ENCODE measurements around the gene MTRFR.

Gene MTRFR

GRCh38 chr12:123250471-123251383 is 17.5 kb downstream of the MTRFR start:
- DNase-seq, result peak; percentile 36 to 72

DNA sequence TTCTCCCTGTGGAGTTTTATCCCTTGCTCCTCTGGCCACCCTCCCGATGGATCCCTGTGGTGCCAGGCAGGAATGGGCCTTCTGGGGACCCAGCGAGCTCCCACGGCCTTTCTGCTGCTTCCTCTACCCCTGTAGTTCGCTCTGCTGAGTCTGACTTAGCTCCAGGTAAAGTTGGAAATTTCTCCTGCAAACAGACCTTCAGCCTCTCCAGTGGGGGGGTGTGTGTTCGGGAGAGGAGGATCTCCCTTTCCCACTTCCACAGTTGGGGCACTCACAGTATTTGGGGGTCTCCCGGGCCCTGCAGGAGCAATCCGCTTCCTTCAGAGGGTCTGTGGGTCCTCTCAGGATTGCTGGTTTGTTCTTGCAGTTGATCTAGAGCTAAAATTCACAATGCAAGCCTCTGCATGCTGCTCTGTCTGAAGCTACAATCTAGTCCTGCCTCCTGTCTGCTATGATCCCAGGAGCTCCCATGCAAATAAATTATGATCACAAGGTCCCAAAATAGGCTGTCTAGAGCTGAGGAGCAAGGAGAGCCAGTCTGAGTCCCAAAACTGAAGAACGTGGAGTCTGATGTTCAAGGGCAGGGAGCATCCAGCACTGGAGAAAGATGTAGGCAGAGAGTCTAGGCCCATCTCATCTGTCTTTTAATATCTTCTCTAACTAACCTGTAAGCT is 18.3 kb downstream of the MTRFR start:
- DNase-seq, result no peak

GRCh38 chr12:123252365-123252764 is 19.1 kb downstream of the MTRFR start:
- DNase-seq, result peak; percentile 86 to 91

DNA sequence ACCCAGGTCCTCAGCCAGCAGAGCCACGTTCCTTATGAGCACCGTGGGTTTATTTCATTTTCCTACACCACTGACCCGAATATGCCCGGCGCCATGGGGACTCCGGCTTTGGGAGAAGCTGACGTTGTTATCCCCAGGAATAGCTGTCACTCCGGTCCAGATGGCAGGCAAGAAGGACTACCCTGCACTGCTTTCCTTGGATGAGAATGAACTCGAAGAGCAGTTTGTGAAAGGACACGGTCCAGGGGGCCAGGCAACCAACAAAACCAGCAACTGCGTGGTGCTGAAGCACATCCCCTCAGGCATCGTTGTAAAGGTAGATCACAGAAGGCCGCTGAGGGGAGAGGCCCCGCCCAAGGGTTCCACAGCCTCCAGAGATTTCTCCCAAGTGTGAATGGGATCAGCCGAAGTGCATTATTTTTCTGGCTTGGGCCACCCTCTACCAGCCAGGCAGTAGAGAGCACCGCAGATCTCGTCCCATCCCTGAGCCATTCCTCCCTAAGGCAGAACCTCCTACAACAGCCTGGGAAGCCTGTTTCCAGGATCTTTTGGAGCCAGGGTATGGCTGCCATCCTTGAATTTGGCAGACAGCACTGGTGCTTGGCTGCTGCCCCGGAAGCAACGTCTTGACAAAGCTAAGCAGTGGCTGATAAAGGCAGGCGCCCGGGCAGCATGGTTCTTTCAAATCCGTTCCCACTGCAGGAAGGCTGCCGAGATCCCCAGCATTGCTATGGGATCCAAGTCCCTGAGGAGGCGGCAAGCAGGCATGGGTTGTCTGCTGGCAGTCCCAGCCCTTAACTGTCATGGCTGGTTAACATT is 20.6 kb downstream of the MTRFR start:
- DNase-seq, result peak; percentile 85 to 93

DNA sequence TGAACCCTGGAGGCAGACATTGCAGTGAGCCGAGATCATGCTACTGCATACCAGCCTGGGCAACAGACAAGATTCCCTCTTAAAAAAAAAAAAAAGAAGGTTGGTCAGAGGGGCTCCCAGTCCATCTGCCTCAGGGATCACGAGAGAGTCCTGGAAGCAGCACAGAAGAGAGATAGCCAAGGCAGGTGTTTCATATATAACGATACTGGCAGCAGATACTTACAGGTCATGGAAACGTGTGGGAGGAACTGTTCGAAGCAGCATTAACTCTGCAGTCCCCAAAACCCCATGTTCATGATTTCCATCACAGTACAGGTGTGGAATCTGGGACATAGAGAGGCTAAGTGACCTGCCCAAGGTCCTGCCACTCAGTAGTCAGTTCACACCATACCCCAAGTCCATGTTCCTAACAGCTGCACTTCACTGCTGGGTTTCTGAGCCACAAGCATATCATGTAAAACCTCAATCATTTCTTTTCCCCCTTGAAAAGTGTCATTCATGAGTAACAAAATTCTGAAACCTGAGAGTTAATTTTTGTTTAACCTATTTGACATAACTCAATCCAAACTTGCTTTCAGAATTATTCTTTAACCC is 21.7 kb downstream of the MTRFR start:
- DNase-seq, result no peak

DNA sequence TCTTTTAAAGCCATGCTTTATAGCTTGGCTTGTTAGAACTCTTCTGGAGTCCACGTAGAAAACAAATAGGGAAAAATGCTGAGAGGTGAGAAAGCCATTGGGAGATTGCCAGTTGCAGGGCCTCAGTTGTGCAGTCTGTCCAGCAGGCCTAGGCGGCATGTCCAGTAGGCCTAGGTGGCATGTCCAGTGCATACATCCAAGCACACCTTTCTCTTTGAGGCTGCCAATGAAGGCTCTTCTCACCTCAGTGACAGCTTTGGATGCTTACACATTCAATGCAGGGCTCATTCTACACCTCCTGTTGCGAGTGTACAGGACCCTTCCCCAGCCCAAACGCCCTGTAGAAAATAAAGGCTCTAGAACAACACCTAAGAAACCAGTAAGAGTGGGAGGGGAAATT is 25.4 kb downstream of the MTRFR start:
- DNase-seq, result no peak

GRCh38 chr12:123260081-123260480 is 26.8 kb downstream of the MTRFR start:
- DNase-seq, result no peak

- no peak for DNase-seq
These were observed 28.0 kb downstream of the MTRFR start for GRCh38 chr12:123261196-123261595.

DNA sequence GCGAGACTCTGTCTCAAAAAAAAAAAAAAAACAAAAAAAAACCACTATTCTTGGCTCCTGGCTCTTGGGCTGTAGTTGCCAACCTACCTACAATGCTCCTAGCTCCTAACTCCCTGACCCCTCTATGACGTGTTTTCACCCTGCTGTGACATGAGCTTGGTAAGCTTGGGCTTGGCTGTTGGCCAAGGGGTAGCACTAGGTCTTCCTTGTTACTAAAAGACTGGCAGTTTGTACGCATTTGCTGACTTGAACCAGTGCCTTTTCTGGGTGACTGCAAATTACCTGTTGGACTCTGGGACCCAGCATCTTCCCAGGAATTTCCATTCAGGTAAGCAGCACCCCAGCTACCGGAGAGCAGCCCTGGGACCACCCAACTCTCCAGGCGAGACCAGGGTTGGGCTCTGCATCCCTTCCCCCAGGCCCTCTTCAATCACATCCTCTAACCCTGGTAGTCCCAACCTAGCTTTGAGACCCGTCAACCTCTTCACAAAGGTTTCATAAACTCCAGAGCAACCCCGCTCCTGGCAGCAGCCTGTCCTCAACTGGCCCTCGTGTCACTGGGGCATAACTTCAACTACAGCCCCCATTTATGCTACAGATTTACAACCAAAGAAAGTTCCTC is 30.1 kb downstream of the MTRFR start:
- DNase-seq, result peak in 1 of 2 experiments; percentile 29

DNA sequence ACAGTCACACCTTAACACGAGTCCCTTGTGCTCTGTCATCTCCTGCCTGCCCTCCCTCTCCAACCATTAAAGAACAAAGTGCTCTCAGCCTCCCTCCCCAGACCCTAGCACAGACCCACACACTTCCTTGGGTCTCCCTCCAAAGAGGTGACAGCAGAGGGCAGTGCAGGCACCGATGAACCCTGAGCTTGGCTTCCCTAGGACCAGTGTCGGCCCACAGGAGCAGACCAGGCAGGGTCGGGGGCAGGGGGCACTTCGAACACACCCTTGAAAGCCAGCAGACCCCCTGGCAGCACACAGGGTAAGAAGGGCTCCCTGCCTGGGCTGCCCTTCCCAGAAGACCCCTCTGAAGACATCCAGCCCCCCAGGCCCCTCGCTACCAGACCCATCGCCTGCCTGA is 31.4 kb downstream of the MTRFR start:
- DNase-seq, result no peak

GRCh38 chr12:123265851-123266678 is 32.8 kb downstream of the MTRFR start:
- no peak for DNase-seq

DNA sequence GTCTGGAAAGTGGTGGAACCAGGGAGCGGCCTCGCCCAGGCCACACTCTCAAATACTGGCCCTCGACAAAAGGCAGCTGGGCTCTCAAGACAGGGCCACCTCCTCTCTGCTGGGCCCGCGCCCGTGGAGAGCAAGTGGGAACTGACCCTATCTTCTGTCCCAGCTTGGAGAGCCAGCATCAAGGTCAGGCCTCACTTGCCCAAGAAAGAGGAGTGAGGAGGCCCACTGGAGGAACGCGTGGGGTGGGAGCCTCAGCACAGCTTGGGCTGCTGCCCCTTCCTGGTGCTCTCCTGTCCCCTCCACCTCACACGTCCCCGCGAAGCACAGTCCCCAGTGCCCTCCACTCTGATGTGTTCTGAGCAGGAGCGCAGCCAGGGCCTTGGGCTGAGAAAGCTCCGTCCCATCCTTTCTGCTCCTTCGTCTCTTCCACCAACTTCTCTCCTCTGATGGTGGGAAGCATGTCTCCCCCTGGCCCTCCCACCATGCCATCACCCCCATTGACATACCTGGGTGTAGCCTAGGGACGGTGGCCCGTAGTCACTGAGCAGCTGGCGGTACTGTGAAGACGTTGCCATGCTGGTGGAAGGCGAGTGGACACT is 33.5 kb downstream of the MTRFR start:
- DNase-seq, result no peak

GRCh38 chr12:123267335-123267920 is 34.2 kb downstream of the MTRFR start:
- DNase-seq, result no peak

GRCh38 chr12:123267991-123268843 is 35.0 kb downstream of the MTRFR start:
- peak; percentile 66 to 86 for DNase-seq

GRCh38 chr12:123268850-123269249 is 35.6 kb downstream of the MTRFR start:
- DNase-seq, result peak in 1 of 2 experiments; percentile 48

- peak; percentile 80 to 91 for DNase-seq
These were observed 36.2 kb downstream of the MTRFR start for GRCh38 chr12:123269395-123269892.

DNA sequence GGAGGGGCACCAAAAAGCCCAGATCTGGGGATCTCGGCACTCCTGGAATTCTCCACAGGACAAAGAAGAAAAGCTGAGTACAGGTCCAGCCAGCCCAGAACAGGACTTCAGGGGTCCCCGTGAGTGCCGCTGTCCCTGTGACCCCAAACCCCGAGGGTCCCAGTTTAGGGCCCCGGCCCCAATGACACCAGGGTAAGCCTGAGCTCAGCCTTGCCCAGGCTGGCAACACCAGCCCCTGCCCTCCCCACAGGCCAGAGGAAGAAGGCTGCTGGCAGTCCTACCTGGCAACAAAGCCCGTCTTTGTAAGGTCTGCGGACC is 36.6 kb downstream of the MTRFR start:
- peak in 1 of 2 experiments; percentile 31 for DNase-seq

GRCh38 chr12:123270214-123271000 is 37.2 kb downstream of the MTRFR start:
- DNase-seq, result peak in 1 of 2 experiments; percentile 16
